Erythroblast (primary cell): ENCODE data around the gene TF.

Source experiments
- GATA1 ChIP-seq: IDR thresholded peaks from 2 replicates; pipeline ENCODE4 v1.6.1; 2011; ENCODE audit warnings: low read depth, mild to moderate bottlenecking, control low read depth, low read length, moderate library complexity
- POLR2A ChIP-seq: IDR thresholded peaks from 2 replicates; pipeline ENCODE4 v1.6.1; 2011; ENCODE audit warnings: mild to moderate bottlenecking, low read length

- no peak for TF ChIP-seq POLR2A
- TF ChIP-seq GATA1 = no peak
Observed at GRCh38 chr3:133775835-133776234, 29.6 kb downstream of the TF start.
